Measurements from ENCODE around the gene HSD17B7. TPM values are rescaled to one million over a fixed set of nuclear protein-coding genes. Genes with fewer than 3 reads are reported as not detected.

The HSD17B7 gene
- polyA plus RNA-seq, 10 donors = 5.4 to 13.5 (median 9.3) TPM

DNA sequence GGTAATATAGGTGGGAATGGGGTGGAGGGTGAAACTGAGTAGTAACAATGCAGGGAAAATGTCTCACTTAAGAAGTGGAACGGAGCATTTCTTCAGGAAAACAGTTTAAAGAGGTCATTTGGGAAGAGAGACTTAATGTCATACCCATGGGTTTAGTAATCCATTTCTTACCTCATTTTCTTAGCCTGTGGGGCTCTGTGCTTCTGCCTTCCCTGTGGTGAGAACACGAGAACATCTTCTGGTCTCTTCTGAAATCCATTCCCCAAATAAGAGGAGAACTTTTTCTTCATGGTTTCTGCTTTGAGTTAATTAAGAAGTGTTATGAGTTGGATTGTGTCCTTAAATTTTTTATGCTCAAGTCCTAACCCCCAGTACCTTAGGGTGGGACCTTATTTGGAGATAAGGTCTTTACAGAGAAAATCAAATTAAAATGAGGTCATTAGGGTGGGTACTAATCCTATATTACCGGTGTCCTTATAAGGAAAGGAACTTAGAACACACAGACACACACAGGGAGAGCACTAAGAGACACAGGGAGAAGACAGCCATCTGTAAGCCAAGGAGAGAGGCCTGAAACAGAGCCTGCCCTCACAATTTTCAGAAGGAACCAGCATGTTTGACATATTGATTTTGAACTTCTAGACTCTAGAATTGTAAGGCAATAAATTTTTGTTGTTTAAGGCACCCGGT is 65.1 kb downstream of the HSD17B7 start:
- DNase-seq = no peak

DNA sequence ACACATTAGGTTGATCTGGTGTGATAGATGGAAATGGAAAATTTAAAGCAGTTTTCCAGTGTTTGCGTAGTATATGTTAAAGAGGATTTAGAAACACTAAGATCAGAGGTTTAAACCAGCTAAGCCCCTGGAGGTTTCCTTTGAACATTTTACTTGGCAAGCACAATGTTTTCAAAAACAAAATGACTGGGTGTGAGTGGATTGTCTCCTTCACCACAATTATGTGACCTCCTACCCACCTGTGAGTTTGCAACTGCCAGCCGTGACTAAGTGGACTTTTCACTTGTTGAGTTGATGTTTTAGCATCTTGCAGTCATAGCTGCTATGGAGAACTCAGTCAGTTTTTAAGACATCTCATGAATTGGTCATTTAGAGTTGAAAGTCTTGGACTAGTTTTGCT is 65.8 kb downstream of the HSD17B7 start:
- peak in 1 of 3 donors; percentile 72 for DNase-seq

DNA sequence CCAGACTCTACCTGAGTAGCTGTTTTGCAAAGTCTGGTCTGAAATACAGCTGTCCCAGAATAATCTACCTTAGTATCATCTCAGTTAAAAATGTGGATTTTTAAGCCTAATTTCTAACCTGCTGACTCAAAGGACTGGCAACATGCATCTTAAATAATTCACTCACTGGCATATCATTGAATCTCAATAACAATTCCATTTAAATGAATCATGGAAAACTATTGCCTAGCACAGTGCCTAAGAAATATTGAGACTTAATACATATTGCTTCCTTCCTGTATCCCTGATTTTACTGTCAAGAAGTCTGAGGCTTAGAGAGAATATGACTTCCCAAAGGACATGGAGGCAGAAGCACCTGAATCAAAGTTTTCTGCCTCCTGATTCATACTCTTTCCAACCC is 67.3 kb downstream of the HSD17B7 start:
- no peak for DNase-seq

DNA sequence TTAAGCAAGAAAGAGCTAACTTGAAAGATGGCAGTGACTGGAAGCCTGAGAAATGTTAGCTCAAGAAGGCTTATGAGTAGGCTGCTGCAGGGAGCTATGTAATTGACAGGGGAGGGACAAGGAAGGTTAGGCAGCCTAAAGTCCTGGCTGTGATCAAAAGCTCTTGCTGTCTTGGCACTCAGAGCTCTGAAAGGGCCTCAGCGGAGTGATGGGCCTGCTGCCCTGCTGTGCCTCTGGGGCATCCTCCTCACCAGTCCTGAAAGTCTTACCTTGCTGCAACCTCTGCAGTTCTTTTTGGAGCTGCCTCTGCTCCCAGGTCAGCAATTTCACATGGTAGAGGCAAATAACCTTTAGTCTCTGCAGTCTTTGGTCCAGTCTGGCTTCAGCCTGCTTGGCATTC is 68.7 kb downstream of the HSD17B7 start:
- DNase-seq = no peak

DNA sequence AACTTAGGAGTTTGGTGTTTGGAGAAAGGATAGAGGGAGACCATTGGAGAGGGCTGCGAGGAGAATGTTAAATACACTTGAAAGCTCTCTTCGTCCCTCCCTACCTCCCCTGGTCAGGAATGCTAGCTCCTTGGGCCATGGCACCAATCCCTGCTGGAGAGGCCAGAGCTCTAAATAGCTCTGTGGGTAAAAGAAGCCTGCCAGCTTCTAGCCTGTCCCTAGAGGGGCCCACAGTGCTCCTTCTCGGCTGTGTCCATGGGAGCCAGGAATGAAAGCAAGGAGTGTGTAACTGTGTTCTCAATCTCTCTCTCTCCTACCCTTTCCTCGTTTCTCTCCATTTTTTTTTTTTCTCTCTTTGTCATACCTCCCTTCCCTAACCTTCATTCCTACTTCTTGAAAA is 70.6 kb downstream of the HSD17B7 start, which contains the start of gene CCDC190:
TSS of gene CCDC190 (minus strand) at position 75 of the 400 bp plus-strand sequence. CDS start 1,529 bp downstream, outside the sequence.
- no peak for DNase-seq

DNA sequence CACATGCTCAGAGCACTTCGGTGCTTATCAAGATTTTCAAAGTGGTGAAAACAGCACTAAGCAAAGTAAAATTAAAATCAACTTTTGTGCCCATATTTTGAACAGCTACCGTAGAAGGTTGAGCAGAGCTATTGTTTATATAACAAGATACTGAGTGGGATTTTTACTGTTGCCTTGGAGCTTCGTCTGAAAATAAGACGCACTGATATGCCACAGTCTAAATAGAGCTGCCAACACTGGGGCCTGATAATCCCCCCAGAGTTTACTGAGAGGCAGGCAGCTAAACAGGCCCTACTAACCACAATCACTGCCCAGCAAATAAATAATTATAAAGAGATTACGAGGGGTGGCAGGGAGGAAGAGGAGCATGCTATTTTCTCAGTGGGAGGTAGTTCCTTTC is 71.1 kb downstream of the HSD17B7 start:
- no peak for DNase-seq

Other genes starting within 250 kb of the HSD17B7 start
- gene UAP1, start 229.0 kb upstream of the HSD17B7 start, polyA plus RNA-seq (ENCODE audit: insufficient read length in 10 of 10) = 10 to 100 TPM; 30.3 to 39.3 (median 32.4) TPM
- 10 to 100 TPM; 44.9 to 60.7 (median 52.3) TPM for gene DDR2, start 158.2 kb upstream of the HSD17B7 start, polyA plus RNA-seq (ENCODE audit: insufficient read length in 10 of 10)
- 10 to 100 TPM in 1 of 10 donors, 1 to 10 TPM in 9; 1.3 to 10.5 (median 4.6) TPM for gene CCDC190, start 70.5 kb downstream of the HSD17B7 start, polyA plus RNA-seq (ENCODE audit: insufficient read length in 10 of 10)